TTC549 (cell line): Measurements from ENCODE around the gene MGME1.
"Not testable (repeated sequence)": the region's sequence is repeated elsewhere in the genome, so short reads cannot be mapped to it uniquely, and the experiment has no call there.

Experiments used
- FAIRE-seq: peaks from 2 replicates; lab custom pipeline; 2012; peaks lifted over from hg19 to GRCh38; lab: Jason Lieb, UNC

Gene MGME1

DNA sequence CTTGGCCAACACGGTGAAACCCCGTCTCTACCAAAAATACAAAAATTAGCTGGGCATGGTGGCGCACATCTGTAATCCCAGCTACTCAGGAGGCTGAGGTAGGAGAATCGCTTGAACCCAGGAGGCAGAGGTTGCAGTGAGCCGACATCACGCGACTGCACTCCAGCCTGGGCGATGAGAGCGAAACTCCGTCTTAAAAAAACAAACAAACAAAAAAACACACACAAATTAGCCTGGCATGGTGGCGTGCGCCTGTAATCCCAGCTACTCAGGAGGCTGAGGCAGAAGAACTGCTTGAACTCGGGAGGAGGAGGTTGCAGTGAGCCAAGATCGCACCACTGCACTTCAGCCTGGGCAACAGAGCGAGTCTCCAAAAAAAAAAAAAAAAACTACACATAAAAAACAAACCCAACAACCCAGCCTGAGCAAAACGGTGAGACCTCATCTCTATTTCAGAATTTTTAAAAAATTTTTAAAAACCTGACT, 8.4 kb upstream of the MGME1 start:
- not testable (repeated sequence) for FAIRE-seq

DNA sequence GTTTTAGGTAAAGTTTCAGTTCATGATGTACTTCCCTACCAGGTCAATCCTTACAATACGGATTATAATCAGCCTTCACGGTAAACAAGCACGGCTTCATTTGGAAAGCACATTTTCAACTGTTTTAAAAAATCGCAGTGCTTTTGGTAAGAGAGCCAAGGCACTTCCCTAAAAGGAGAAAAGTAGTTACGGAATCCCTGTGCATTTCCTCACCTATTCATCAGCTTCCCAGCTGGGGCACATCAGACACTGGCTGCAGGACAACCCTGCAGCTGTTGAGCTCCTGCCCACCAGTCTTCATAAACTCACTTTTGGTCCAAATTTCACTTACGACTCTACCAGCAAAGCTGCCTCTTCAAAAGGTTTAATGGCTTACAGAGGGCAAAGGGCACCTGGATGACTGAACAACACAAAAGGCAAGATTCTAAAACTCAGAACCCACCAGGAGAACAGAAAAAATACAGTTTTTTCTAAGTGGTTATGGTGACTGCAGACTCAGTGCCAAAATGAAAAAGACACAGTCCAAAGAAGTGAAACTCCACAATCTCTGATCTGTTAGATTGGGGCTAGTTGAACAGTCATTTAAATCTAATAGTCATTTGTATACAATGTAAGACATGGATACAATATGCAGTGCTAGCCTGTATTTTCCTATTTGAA, 7.8 kb upstream of the MGME1 start:
- FAIRE-seq = no peak

DNA sequence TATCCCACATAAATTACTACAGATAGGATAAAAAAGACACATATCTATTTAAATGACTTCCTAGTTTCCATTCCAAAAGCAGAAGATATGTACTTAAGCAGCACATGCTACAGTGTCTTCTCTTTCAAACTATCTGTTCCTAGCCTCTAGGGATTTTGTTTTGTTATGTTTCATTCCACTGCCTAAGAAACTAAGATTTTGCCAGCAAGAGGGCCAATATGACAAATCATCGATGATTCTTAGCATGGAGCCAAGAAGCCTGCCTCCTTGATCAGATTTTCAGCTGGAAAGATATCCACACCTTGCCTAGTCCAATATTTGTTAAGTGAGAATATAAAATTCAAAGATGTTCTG, 7.3 kb upstream of the MGME1 start:
- FAIRE-seq = no peak

DNA sequence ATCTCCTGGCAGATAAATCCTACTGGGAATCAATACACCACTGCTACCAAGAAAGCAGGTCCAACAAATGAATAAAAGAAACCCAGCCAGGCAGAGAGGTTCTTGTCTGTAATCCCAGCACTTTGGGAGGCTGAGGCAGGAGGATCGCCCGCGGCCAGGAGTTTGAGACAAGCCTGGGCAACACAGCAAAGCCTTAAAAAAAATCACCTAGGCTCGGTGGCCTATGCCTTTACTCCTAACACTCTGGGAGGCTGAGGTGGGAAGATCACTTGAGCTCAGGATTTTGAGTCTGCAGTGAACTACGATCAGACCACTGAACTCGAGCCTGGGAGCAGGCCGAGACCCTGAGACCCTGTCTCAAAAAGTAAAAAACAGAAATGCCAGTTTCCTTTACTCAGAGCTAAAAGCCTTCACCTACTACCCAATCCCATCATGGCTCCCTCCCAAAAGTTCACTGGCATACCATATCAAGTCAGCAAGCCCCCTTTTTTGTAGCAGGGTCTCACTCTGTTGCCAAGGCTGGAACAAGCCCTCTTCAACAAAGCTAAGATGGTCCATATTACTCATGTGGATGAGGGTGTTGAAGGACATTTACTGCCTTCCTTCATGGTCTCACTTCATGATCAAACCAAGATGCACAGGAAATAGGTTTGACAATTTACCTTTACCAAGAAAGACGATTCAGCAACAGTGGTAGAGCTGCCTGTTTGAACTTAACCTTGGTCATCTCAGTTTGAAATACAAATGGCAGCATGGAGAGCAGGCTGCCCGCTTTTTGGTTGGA, 5.5 kb upstream of the MGME1 start:
- FAIRE-seq = no peak

DNA sequence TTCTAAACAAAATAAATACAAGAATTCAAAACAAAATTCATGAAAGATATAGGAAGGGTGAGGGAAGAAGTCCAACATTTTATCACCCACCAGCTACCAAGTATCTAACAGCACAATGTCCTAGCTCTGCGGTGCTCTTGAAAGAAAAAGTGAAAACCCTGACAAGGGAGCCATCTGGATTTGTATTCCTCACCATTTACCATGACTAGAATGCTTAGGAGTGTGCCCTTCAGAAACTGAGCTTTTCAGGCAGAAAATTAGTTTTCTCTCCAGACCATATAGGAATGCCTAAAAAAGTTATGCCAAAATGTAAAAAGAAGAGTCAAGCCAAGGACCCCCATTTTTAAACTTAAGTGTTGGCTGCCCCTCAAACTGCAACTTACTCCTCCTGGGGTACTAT, 4.7 kb upstream of the MGME1 start:
- FAIRE-seq = no peak

DNA sequence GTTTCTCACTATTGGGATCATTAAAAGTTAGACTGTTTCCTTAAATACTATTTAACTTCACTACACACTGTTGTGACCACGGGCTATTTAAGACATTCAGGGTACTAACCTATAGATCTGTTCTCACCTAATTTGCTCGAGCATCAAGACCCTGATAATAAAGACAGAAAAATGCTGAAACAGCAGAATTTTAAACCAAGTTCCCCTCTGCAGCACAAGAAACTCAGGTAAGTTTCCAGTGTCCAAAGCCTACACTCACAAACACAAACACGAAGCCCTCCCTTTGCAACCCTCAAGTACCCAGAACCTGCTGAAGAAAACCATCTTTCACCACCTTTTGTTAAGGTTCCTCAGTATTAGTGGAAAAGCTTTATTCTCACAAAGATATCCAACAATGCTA, 4.2 kb upstream of the MGME1 start:
- FAIRE-seq = no peak

DNA sequence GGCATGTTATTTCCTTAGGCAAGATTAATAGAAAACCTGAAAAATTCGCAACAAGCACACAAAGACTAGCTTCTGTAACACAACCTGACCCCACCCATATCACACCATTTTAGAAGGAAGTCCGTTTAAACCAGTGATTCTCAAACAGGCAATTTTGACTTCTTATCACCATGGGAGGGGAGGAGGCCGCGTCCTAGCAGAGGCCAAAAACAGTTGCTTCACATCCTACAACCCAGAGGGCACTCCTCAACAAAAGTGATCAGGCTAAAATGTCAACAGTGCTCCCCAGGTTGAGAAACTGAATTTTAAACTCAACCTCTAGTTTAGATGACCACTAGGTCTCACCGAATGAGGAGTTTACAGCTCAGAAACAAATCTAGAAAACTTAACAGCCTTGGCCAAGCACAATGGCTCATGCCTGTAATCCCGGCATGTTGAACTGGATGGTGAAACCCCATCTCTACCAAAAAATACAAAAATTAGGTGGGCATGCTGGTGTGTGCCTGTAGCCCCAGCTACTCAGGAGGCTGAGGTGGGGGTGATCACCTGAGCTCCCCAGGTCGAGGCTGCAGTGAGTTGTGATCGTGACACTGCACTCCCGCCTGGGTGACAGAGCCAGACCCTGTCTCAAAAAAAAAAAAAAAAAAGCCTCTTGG, 3.6 kb upstream of the MGME1 start:
- no peak for FAIRE-seq

DNA sequence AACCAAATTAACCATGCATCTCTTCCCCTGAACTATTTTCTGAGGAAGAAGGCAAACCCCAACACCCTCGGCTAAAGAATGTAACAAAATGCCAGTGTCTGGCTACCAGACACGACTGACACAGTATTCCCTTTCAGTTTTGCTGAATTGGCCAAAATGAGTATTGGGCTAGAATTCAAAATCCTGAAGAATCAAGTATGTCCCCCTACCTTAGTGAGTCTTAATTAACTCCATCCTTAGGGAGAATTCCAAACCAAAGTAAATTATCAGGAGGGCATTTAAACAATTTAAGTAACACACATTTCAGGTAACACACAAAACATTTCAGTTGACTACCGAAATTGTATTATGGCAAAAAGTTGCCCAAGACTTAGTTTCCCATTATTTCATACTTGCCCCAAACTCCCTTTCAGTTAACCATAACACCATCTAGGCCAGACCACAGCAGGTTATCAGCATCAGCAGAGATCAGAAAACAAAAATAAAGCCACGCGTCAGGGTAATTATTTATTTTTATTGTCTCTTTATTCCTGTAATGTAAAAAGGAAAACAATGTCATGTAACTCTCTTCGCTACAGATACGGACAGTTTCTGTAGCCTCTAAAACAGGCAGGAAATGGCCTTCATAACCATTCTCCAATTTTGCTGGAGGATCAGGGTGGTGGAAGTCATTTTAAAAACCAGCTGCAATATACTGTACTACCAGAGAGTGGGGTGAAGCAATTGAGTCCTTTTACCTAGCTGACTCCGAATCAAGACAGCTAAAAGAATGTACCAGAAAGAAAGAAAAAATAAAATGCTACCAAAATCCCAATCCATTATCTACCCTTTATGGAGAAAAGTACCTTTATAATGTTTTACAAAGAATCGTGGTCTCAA, 2.1 kb upstream of the MGME1 start:
- no peak for FAIRE-seq

DNA sequence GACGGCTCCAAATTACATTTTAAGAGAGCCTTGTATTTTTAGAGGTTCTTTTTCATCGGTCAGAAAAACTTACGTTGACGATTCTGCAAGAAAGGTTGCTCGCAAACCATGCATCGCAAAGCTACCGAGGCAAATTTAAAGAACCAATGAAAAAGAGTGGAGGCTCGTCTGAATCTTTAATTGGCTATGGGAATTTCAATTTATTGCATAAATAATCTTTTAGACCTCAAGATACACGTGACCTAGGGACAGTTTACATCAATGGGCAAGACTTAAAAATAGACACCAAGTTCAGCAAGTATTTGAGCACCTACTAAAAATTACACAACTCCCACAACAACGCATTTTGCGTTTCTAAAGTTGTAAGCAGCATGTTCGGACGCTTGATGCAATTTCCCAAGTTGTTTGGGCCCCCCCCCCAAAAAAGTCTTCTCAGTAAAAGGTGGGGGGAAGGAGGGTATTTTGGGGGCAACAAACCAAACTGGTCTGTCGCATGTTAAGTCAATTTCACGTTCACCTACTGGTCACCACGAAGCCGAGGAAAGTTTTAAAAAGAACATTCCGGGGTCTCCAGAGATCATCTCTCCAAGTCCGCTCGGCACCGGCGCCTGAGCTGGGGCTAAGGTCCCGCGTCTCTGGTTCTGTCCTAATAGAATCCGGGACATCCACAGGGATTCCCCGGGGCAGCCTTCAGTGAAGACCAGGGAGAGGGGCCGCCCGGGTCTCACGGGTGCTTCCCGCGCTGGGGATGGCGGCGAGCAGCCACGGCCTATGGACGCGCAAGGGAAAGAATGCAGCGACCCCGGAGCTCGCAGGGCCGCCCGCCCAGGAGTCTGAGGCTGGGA, 1.1 kb upstream of the MGME1 start:
- FAIRE-seq = no peak

DNA sequence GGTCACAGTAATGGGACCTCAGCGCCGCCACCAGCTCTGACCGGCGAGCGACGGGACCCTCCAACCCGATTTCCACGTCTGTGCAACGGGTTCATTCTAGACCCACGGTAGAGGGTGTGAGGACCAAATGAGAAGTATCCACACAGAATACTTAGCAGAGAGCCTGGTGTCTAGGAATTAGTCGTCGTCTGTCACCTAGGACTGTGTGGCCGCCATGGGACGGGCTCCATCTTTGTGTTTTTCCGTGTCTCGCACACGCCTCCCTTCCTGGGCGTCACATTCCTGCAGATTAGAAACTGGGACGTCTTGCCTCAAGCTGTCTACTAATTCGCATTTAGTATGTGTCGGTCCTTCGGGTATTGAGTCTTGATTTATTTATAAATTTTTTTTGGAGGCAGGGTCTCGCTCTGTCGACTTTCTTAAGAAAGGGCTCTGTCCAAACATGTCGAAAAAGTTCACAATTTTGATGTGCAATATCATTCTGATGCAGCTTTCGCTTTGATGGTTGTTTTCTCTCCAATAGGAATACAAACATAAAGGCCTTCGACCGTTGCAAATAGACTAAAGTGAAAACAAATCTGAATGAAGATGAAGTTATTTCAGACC, 563 bp downstream of the MGME1 start:
- FAIRE-seq = no peak

DNA sequence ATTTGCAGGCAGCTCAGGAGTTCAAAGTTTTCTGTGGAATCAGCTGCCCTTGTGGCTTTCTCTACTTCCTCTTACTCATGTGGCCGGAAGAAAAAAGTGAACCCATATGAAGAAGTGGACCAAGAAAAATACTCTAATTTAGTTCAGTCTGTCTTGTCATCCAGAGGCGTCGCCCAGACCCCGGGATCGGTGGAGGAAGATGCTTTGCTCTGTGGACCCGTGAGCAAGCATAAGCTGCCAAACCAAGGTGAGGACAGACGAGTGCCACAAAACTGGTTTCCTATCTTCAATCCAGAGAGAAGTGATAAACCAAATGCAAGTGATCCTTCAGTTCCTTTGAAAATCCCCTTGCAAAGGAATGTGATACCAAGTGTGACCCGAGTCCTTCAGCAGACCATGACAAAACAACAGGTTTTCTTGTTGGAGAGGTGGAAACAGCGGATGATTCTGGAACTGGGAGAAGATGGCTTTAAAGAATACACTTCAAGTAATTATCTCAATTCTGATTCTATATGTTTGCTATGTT, 1.1 kb downstream of the MGME1 start:
- FAIRE-seq = no peak

DNA sequence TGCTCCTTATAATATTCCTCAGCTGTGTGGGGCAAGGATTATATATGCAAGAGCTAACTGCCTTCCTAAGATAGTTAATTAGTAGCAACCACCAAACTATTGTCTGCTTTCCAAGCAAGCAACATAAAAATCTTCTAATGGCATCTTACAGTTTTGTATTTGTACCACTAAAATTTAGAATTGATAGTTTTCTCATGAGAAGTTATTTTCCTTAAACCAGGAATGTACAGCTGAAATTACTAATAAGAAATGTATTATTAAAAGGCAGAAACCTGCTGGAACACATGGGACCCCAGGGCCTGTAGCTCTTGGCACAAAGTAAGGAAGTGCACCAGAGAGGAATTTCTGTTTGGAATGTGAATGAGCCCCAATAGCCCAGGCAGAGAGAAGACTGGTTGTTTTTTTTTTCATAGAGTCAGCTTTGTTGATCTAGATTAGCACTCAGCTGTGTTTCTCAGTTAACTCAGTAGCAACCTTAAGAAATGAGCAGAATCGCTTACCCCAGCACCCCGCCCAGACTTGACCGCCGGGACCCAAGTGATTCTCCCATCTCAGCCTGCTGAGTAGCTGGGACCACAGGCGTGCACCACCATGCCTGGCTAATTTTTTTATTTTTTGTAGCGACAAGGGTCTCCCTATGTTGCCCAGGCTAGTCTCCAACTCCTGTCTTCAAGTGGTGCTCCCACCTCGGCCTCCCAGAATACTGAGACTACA, 2.6 kb downstream of the MGME1 start:
- no peak for FAIRE-seq

DNA sequence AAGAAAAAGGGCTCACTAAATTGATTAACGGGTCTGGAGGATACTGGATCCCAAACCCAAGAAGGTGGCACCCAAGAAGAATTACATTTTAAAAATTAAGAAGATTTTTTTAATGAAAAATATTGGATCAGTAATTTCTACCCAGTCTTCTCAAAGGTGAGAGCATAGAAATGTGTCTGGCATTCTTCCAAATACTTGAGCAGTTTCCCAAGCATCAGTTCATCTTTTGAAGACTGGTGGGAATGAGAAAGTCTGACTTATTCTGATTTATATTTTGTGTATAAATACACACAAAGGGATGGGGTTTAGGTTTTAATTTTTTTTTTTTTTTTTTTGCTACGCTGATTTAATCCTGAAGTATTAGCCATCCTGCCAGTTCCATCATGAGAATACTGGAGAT, 3.3 kb downstream of the MGME1 start:
- no peak for FAIRE-seq

DNA sequence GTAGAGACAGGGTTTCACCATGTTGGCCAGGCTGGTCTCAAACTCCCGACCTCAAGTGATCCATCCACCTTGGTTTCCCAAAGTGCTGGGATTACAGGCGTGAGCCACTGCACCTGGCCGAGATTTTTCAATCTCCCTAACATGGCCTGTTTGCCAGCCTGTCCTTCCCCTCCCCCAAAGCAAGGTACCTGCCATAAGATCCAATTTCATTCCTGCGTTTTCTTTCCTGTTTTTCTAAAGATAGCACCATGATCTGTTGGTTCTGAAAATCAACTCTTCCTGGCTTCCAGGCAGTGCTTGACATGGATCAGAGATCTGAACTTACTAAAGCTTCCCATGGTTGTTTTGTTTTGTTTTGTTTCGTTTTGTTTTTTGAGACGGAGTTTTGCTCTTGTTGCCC, 7.5 kb downstream of the MGME1 start:
- FAIRE-seq = no peak

DNA sequence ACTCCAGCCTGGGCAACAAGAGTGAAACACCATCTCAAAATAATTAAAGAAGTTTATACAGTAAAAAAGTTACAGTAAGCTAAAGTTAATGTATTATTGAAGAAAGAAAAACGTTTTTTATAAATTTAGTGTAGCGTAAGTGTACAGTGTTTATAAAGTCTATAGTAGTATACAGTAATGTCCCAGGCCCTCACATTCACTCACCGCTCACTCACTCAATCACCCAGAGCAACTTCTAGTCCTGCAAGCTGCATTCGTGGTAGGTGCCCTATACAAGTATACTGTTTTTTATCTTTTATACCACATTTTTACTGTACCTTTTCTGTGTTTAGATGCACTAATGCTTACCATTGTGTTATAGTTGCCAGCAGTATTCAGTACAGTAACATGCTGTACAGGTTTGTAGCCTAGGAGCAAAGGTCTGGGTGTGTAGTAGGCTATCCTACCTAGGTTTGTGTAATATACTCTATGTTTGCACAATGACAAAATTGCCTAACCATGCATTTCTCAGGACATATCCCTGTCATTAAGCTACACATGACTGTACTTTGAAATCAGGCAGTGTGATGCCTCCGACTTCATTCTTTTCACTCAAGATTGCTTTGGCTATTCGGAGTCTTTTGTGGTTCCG, 16.7 kb downstream of the MGME1 start:
- FAIRE-seq = no peak

DNA sequence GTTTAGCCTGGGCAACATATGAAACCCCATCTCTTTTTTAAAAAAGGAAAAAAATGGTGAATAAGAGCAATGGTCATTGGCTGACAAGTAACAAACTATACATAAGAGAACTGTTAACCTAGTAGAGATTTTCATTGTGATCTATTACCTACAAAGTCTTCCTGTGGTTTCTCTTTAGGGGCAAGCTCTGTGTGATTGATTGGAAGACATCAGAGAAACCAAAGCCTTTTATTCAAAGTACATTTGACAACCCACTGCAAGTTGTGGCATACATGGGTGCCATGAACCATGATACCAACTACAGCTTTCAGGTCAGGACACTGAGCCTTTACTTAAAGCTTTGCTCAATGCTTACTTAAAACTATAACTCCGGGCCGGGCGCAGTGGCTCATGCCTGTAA, 19.2 kb downstream of the MGME1 start:
- FAIRE-seq = no peak

DNA sequence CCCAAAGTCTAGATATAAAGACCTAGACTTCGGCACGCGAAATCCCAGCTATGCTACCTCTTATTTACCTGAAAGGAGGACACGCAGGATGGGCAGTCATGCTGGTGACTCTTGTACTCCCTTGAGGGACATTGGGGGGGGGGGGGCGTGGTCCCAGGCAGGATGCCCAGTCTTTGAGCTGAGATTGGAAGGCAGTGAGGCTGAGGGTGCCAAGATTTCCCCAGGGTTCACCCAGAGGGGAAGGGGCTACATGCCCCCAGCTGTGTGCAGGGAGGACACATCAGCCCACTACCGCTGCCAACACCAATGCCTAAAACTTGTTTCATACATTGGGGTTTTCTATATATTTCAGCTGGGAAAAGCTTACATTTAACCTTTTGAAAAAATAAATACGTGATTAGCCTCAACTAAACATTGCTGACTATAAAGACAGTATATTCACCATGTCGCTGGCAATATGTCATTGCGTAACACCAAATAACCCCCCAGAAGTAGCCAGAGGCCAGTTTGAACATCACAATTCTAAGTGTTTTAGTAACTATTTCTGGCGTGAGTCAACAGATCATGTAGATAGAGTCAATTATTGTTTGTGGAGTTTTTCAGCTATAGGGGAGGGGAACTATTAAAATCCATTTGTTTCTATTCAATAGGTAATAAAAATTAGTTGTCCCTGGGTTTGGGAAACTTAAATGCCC, 21.6 kb downstream of the MGME1 start:
- FAIRE-seq = no peak

DNA sequence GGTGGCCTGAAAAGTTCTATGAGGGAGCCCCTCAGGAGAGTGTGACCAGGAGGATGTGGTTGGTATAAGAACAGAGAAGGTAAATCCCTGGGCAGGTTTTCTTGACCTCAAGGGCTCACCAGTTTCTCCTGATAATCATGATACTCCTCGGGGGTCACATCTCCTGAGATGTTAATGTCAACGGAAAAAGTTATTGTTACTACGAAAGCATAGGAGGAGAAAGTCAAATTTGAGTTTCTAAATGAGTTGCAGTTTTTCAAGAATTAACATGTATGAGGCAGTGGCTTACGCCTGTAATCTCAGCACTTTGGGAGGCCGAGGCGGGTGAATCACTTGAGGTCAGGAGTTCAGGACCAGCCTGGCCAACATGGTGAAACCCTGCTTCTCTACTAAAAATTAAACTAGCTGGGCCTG, 23.4 kb downstream of the MGME1 start:
- FAIRE-seq = no peak

DNA sequence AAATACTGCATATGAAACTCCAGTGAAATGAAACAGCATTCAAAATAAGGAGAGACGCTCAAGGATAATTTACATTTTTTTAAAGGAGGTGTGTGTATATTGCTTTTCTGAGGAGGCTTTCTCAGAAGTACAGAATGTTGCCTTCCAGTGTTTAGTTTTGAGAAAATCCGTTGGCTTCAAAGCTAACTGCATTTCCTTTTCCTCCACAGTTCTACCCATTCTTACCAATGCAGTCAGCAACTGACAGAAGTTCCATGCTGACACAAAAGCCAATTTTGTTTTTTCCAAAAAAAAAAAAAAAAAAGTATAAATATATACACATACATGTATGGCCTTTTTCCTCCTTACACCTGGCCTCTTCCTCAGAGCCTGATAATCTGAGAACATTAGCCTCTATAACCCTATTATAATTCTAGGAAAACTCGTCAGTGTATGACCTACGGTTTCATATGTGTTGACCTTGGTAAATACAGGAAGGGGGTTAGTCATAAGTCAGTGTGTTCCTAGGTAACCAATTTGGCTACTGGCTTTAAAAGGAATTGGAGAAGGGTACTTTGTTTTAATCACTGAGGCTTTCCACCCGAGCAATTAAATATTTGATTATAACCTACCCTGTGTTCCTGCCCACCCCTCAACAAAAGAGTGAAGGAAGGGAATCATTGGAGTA, 24.2 kb downstream of the MGME1 start:
- FAIRE-seq = no peak
